Measurements from ENCODE around the gene AGK. TPM values are rescaled to one million over a fixed set of nuclear protein-coding genes. Genes with fewer than 3 reads are reported as not detected.
"Not testable (repeated sequence)": the region's sequence is repeated elsewhere in the genome, so short reads cannot be mapped to it uniquely, and the experiment has no call there.

AGK gene
- total and polyA plus RNA-seq, 9 donors: 15.7 to 23.4 (median 18.4) TPM

GRCh38 chr7:141641876-141642275 lies 90.7 kb downstream of the AGK start:
- Histone ChIP-seq H3K9me3 (replicated peaks; ENCODE audit: control insufficient read depth, low read depth, low read length) (no peaks in the 10 kb centered on the region), H3K27ac (ENCODE audit: low read length) (no peak overlapping the region), H3K4me1 (ENCODE audit: control insufficient read depth, insufficient read depth, low read length) (no peaks in the 10 kb centered on the region), H3K36me3 (ENCODE audit: control insufficient read depth, insufficient read depth, low read length) (peaks cover 16% of the 10 kb centered on the region), H3K27me3 (ENCODE audit: control insufficient read depth, insufficient read depth, low read length) (no peaks in the 10 kb centered on the region), H3K4me3 (ENCODE audit: low read length) (no peak overlapping the region)
- DNase-seq: no peak
- no CpG with 5 or more reads among the region's 3 CpGs for WGBS (ENCODE audit: insufficient coverage)

- H3K36me3 ChIP-seq (ENCODE audit: control insufficient read depth, insufficient read depth, low read length): peaks cover 14% of the 10 kb centered on the region
- H3K4me1 ChIP-seq (ENCODE audit: control insufficient read depth, insufficient read depth, low read length): no peaks in the 10 kb centered on the region
- H3K27ac ChIP-seq (ENCODE audit: low read length): no peak overlapping the region
- no peak overlapping the region for H3K4me3 ChIP-seq (ENCODE audit: low read length)
- no peaks in the 10 kb centered on the region for H3K9me3 ChIP-seq (replicated peaks; ENCODE audit: control insufficient read depth, low read depth, low read length)
- no peaks in the 10 kb centered on the region for H3K27me3 ChIP-seq (ENCODE audit: control insufficient read depth, insufficient read depth, low read length)
- no peak for DNase-seq
Measured at GRCh38 chr7:141645188-141645587, 94.0 kb downstream of the AGK start.

GRCh38 chr7:141646826-141647480 lies 95.7 kb downstream of the AGK start:
- WGBS (ENCODE audit: insufficient coverage): 82% methylated on average over 6 of the region's 6 CpGs
- Histone ChIP-seq H3K36me3 (ENCODE audit: control insufficient read depth, insufficient read depth, low read length) (peaks cover 12% of the 10 kb centered on the region), H3K4me1 (ENCODE audit: control insufficient read depth, insufficient read depth, low read length) (no peaks in the 10 kb centered on the region), H3K4me3 (ENCODE audit: low read length) (no peak overlapping the region), H3K27ac (ENCODE audit: low read length) (no peak overlapping the region), H3K9me3 (replicated peaks; ENCODE audit: control insufficient read depth, low read depth, low read length) (no peaks in the 10 kb centered on the region), H3K27me3 (ENCODE audit: control insufficient read depth, insufficient read depth, low read length) (no peaks in the 10 kb centered on the region)
- no peak for DNase-seq

- H3K27me3 ChIP-seq (ENCODE audit: control insufficient read depth, insufficient read depth, low read length); H3K27ac ChIP-seq (ENCODE audit: low read length); H3K4me3 ChIP-seq (ENCODE audit: low read length); H3K4me1 ChIP-seq (ENCODE audit: control insufficient read depth, insufficient read depth, low read length); DNase-seq; H3K9me3 ChIP-seq (replicated peaks; ENCODE audit: control insufficient read depth, low read depth, low read length): not testable (repeated sequence)
- H3K36me3 ChIP-seq (ENCODE audit: control insufficient read depth, insufficient read depth, low read length): peaks cover 12% of the 10 kb centered on the region
- 96% methylated on average over 16 of the region's 21 CpGs for WGBS (ENCODE audit: insufficient coverage)
Measured at GRCh38 chr7:141647701-141648100, 96.5 kb downstream of the AGK start.

GRCh38 chr7:141648276-141649114 lies 97.3 kb downstream of the AGK start:
- Histone ChIP-seq H3K4me3 (ENCODE audit: low read length) (no peak overlapping the region), H3K4me1 (ENCODE audit: control insufficient read depth, insufficient read depth, low read length) (no peaks in the 10 kb centered on the region), H3K27ac (ENCODE audit: low read length) (no peak overlapping the region), H3K9me3 (replicated peaks; ENCODE audit: control insufficient read depth, low read depth, low read length) (no peaks in the 10 kb centered on the region), H3K36me3 (ENCODE audit: control insufficient read depth, insufficient read depth, low read length) (peaks cover 20% of the 10 kb centered on the region), H3K27me3 (ENCODE audit: control insufficient read depth, insufficient read depth, low read length) (no peaks in the 10 kb centered on the region)
- WGBS (ENCODE audit: insufficient coverage): 100% methylated on average over 1 of the region's 6 CpGs
- no peak for DNase-seq

GRCh38 chr7:141649137-141649864 lies 98.1 kb downstream of the AGK start:
- H3K27ac ChIP-seq (ENCODE audit: low read length): no peak overlapping the region
- no peaks in the 10 kb centered on the region for H3K4me1 ChIP-seq (ENCODE audit: control insufficient read depth, insufficient read depth, low read length)
- H3K36me3 ChIP-seq (ENCODE audit: control insufficient read depth, insufficient read depth, low read length): peaks cover 20% of the 10 kb centered on the region

GRCh38 chr7:141649865-141650634 lies 98.8 kb downstream of the AGK start:
- no peak overlapping the region for H3K27ac ChIP-seq (ENCODE audit: low read length)
- H3K27me3 ChIP-seq (ENCODE audit: control insufficient read depth, insufficient read depth, low read length): no peaks in the 10 kb centered on the region
- no peak overlapping the region for H3K4me3 ChIP-seq (ENCODE audit: low read length)
- no peaks in the 10 kb centered on the region for H3K4me1 ChIP-seq (ENCODE audit: control insufficient read depth, insufficient read depth, low read length)
- peak; percentile 83 for DNase-seq
- WGBS (ENCODE audit: insufficient coverage): 33% methylated on average over 4 of the region's 6 CpGs
- H3K36me3 ChIP-seq (ENCODE audit: control insufficient read depth, insufficient read depth, low read length): peaks cover 20% of the 10 kb centered on the region
- H3K9me3 ChIP-seq (replicated peaks; ENCODE audit: control insufficient read depth, low read depth, low read length): no peaks in the 10 kb centered on the region

More at GRCh38 chr7:141649137-141649864, 98.1 kb downstream of the AGK start:
- H3K4me3 ChIP-seq (ENCODE audit: low read length): no peak overlapping the region
- no peak for DNase-seq
- H3K27me3 ChIP-seq (ENCODE audit: control insufficient read depth, insufficient read depth, low read length): no peaks in the 10 kb centered on the region
- 71% methylated on average over 1 of the region's 8 CpGs for WGBS (ENCODE audit: insufficient coverage)
- H3K9me3 ChIP-seq (replicated peaks; ENCODE audit: control insufficient read depth, low read depth, low read length): no peaks in the 10 kb centered on the region

GRCh38 chr7:141651417-141651816 lies 100.2 kb downstream of the AGK start:
- Histone ChIP-seq H3K27ac (ENCODE audit: low read length) (no peak overlapping the region), H3K4me3 (ENCODE audit: low read length) (no peak overlapping the region), H3K4me1 (ENCODE audit: control insufficient read depth, insufficient read depth, low read length) (no peaks in the 10 kb centered on the region), H3K36me3 (ENCODE audit: control insufficient read depth, insufficient read depth, low read length) (peaks cover 20% of the 10 kb centered on the region), H3K27me3 (ENCODE audit: control insufficient read depth, insufficient read depth, low read length) (no peaks in the 10 kb centered on the region), H3K9me3 (replicated peaks; ENCODE audit: control insufficient read depth, low read depth, low read length) (no peaks in the 10 kb centered on the region)
- WGBS (ENCODE audit: insufficient coverage): 92% methylated on average over 5 of the region's 9 CpGs
- DNase-seq: no peak

- 44% methylated on average over 3 of the region's 3 CpGs for WGBS (ENCODE audit: insufficient coverage)
- DNase-seq: no peak
- Histone ChIP-seq H3K4me1 (ENCODE audit: control insufficient read depth, insufficient read depth, low read length) (no peaks in the 10 kb centered on the region), H3K4me3 (ENCODE audit: low read length) (no peak overlapping the region), H3K27me3 (ENCODE audit: control insufficient read depth, insufficient read depth, low read length) (no peaks in the 10 kb centered on the region), H3K27ac (ENCODE audit: low read length) (no peak overlapping the region), H3K36me3 (ENCODE audit: control insufficient read depth, insufficient read depth, low read length) (peaks cover 20% of the 10 kb centered on the region), H3K9me3 (replicated peaks; ENCODE audit: control insufficient read depth, low read depth, low read length) (no peaks in the 10 kb centered on the region)
Measured at GRCh38 chr7:141652691-141653090, 101.5 kb downstream of the AGK start.

Data from muscle of leg (tissue), 11 donors.